Activated CD4-positive, alpha-beta T cell treated with anti-CD3 and anti-CD28 coated beads, Interleukin-2, amount 50 U/mL, for 4 hours (primary cell): ENCODE results near the gene TCF20.

Experiments used
- DNase-seq, 2 experiments: peaks; one replicate each; pipeline ENCODE4 v3.0.0-alpha.2; 2020

Gene TCF20

DNA sequence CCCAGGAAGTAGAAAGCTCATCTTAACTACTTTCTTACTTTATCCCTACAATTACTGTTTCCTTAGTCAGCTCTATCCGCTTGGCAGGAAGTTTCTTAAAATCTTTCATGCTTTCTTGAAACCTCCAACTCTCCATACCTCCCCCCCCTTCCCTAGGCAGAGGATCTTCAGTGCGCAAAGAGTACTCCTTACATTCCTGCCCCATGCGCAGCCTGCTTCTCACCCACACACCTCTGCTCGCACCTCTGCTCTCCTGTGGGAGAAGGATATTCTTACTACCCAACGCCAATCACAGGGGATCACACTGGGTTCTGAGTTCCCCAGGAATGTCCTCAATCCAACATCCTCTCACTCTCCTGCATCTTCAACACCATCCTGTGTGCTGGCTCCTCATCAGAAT lies 12.3 kb downstream of the TCF20 start:
- DNase-seq = no peak

DNA sequence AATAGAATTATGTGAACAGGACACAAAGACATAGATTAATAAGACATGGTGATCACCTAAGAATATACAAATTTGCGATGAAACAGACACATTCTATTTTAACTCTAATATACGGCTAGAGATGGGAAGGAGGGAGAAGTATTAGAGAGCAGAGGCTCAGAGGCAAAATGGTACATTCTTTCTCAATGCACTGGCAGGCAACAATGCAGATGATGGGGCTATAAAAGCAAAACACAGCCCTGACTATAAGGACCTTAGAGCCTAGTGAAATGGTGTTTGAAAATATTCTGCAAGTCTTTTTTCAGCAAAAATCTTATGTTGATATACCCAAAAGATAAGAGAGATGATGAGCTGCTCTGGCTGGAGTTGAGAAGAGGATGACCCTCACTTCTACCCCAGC lies 13.1 kb downstream of the TCF20 start:
- no peak for DNase-seq

DNA sequence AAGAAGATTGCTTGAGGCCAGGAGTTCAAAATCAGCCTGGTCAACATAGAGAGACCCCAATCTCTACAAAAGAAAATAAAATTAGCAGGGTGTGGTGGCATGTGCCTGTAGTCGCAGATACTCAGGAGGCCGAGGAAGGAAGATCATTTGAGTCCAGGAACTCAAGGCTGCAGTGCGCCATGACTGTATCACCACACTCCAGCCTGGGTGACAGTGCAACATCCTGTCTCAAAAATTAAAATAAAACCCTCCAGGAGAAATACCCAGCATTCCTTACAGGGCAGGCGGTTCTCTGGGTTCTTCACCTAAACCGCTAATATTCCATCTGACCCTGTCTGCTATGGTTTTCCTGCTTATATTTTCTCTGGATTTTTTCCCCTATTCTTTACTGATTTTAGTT lies 13.5 kb downstream of the TCF20 start:
- no peak for DNase-seq

DNA sequence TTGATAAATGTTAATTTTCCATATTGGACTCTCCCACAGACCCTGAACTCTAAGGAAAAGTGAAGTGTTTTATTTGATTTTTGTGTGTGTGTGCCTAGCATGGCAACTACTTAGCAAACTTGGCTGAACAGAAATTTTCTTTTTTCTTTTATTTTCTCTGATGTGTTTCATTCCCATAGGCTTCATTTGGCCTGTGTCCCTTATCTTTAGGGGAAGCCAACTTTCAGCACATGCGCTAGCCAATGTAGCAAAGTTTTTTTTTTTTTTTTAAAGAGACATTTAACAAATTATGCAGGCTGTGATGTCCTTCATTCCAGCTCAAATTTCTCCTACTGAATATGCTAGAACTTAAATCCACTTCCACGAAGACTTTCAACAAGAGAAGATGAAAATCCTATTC lies 14.2 kb downstream of the TCF20 start:
- DNase-seq = no peak

DNA sequence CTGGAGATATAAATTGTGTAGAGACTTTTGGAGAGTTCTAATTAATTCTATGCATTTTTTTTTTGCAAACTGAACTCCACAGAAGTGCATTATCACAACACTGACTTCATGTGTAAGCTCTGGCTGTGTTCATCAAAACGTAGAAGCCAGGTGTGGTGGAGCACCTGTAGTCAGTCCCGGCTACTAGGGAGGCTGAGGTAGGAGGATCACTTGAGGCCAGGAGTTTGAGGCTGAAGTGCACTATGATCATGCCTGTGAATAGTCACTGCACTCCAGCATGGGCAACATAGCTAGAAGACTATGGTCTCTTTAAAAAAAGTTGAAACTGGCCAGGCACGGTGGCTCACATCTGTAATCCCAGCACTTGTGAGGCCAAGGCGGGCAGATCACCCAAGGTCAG lies 20.6 kb downstream of the TCF20 start:
- no peak for DNase-seq

DNA sequence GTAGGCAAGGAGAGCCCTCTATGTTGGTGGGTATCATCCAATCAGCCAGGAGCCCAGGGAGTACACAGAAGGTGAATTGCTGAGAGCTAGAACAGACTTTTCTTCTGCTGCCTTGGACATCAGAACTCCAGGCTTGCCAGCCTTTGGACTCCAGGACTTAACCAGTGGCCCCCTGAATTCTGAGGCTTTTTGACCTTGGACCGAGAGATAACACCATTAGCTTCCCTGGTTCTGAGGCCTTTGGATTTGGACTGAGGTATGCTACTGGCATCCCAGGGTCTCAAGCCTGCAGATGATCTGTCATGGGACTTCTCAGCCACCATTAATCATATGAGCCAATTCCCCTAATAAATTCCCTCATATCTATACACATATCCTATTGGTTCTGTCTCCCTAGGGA lies 21.5 kb downstream of the TCF20 start:
- no peak for DNase-seq

GRCh38 chr22:42247596-42247995 lies 22.9 kb downstream of the TCF20 start:
- DNase-seq = no peak

DNA sequence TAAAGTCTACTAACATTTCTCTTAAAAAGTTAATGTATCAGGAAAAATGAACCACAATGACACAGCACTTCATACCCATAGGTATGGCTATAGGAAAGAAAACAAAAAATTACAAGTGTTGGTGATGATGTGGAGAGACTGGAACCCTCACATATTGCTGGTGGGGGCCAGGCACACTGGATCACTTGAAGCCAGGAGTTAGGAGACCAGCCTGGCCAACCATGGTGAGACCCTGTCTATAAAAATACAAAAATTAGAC lies 26.7 kb downstream of the TCF20 start:
- no peak for DNase-seq

- no peak for DNase-seq
Measured at GRCh38 chr22:42236848-42237247, 33.6 kb downstream of the TCF20 start.

- no peak for DNase-seq
Measured at GRCh38 chr22:42236268-42236667, 34.2 kb downstream of the TCF20 start.

- DNase-seq = no peak
Measured at GRCh38 chr22:42233879-42234278, 36.6 kb downstream of the TCF20 start.

DNA sequence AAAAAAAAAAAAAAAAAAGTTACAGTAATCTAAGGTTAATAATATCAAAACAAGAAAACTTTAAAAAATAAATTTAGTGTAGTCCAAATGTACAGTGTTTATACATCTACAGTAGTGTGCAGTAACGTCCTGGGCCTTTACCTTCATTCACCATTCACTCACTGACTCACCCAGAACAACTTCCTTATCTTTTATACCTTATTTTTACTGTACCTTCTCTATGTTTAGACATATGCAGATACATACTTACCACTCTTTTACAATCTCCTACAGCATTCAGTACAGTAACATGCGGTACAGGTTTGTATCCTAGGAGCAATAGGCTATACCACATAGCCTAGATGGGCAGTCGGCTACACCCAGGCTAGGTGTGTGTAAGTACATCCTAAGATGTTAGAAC lies 38.5 kb downstream of the TCF20 start:
- DNase-seq = no peak

- DNase-seq = no peak
Measured at GRCh38 chr22:42229455-42230149, 40.9 kb downstream of the TCF20 start.

DNA sequence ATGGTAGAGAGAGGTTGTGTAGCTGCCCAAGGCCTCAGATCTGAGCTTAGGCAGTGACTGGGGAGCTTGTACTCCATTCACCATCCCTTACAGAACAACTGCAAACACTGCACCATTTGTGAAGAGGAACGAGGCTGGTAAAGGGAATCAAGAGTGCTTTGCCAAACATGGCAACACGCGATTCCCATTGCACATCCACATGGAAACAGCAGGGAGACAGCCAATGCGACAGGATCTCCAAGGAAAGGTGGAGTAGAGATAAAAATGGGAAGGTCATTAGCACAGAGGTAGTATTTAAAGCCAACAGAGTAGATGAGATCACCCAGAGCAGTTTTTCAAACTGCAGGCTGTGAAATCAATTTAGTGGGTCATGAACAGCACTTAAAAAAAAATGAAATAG lies 42.0 kb downstream of the TCF20 start:
- DNase-seq = no peak

DNA sequence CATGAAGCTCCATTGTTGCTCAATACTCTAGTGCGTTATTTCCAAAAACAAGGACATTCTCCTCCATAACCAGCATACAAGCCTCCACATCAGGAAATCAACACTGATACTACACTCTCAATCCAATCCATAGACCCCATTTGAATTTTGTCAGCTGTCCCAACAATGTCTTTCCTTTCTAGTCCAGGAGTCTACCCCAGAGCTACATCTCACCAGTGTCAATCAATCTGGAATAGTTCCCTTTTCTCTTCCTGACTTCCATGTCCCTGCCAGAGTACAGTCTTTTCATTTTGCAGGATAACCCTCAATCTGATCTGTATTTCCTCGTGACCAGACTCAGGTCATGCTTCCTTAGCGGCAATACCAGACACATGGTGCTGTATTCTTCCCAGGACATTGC lies 43.0 kb downstream of the TCF20 start:
- DNase-seq = no peak

DNA sequence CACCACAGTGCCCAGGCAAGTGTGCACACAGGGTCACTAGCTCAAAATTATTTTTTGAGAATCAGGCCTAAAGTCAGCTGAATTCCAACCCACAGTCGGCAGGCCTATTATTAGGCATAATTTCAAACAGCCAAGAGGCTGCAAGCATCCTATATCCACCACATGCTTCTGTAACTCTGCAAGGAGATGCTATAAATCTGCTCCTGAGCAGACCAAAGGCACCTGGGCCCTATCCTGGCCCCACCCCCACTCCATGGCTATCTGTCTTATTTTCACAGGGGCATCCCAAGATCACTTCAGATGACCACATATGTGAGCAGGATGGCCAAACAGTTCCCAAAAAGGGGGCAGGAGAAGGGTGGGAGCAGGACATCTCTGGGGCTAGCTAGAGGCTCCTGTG lies 44.6 kb downstream of the TCF20 start:
- no peak for DNase-seq

DNA sequence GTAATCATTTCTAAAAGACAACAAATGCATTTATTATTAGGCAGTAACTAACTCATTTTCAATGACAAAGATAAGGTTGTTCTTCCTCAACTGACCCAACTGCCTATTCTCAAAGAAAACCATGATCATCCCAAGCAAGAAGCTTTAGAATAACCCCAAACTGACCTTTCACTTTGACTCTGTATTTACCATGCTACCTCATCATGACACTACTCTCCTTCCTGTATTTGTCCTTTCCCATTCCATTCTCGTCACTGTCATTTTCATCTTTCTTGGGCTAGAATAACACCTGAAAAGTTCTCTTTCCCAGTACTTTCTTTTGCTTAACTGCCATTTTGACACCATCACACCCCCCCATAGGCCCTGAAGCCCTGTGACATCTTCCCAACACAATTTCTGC lies 48.3 kb downstream of the TCF20 start:
- DNase-seq = no peak
